IPS DF 19.7 (cell line): ENCODE measurements around the gene EXOG.

Experiments used
- DNase-seq: peaks from one replicate; pipeline ENCODE4 v3.0.0-alpha.2; 2013; ENCODE audit warnings: low read depth, low spot score

EXOG gene

GRCh38 chr3:38545983-38546382 is 49.8 kb downstream of the EXOG start:
- DNase-seq = no peak

- DNase-seq = no peak
These were observed 52.2 kb downstream of the EXOG start for GRCh38 chr3:38548154-38548931.

- no peak for DNase-seq
These were observed 52.9 kb downstream of the EXOG start for GRCh38 chr3:38549082-38549481.

GRCh38 chr3:38549486-38549885 is 53.3 kb downstream of the EXOG start:
- DNase-seq = no peak

- no peak for DNase-seq
These were observed 54.1 kb downstream of the EXOG start for GRCh38 chr3:38549957-38550840.

- no peak for DNase-seq
These were observed 55.1 kb downstream of the EXOG start for GRCh38 chr3:38551026-38551832.

GRCh38 chr3:38552364-38552763 is 56.2 kb downstream of the EXOG start:
- no peak for DNase-seq

- DNase-seq = no peak
These were observed 56.9 kb downstream of the EXOG start for GRCh38 chr3:38553071-38553470.

GRCh38 chr3:38554127-38554827 is 58.1 kb downstream of the EXOG start:
- DNase-seq = no peak

GRCh38 chr3:38555149-38555840 is 59.2 kb downstream of the EXOG start:
- DNase-seq = no peak

GRCh38 chr3:38555926-38556325 is 59.8 kb downstream of the EXOG start:
- no peak for DNase-seq

- no peak for DNase-seq
These were observed 60.7 kb downstream of the EXOG start for GRCh38 chr3:38556640-38557358.

GRCh38 chr3:38558864-38559263 is 62.7 kb downstream of the EXOG start:
- DNase-seq = no peak

- no peak for DNase-seq
These were observed 64.1 kb downstream of the EXOG start for GRCh38 chr3:38560284-38560683.

GRCh38 chr3:38560996-38561717 is 65.0 kb downstream of the EXOG start:
- no peak for DNase-seq

- no peak for DNase-seq
These were observed 65.8 kb downstream of the EXOG start for GRCh38 chr3:38561746-38562466.

- DNase-seq = no peak
These were observed 66.4 kb downstream of the EXOG start for GRCh38 chr3:38562467-38562925.

- DNase-seq = no peak
These were observed 67.1 kb downstream of the EXOG start for GRCh38 chr3:38563070-38563885.
